ENCODE measurements around the gene TBL1XR1.

Gene TBL1XR1

DNA sequence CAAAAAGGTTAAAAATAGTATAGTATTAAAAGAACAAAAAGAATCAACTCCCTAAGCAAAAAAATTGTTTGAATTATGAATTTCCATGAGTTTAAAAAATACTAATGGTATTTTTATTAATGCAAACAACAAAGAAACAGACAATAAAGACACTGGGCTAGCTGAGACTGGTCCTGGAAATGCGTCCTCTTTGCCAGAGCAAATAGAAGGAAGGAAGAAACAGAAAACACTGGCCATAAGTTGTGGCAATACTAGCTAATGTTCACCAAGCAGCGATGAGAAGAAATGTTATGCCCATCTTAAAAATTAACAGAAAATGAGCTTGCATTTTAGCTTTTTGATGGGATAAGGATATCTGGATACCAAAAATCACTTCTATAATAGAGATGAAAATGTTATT, 88.6 kb downstream of the TBL1XR1 start:
- DNase-seq (ENCODE audit: low read depth): no peak
- in situ Hi-C loops (cut with HindIII; ENCODE audit: low sequenced_read_pairs): no loop called here
- TF ChIP-seq, protein P1, sequence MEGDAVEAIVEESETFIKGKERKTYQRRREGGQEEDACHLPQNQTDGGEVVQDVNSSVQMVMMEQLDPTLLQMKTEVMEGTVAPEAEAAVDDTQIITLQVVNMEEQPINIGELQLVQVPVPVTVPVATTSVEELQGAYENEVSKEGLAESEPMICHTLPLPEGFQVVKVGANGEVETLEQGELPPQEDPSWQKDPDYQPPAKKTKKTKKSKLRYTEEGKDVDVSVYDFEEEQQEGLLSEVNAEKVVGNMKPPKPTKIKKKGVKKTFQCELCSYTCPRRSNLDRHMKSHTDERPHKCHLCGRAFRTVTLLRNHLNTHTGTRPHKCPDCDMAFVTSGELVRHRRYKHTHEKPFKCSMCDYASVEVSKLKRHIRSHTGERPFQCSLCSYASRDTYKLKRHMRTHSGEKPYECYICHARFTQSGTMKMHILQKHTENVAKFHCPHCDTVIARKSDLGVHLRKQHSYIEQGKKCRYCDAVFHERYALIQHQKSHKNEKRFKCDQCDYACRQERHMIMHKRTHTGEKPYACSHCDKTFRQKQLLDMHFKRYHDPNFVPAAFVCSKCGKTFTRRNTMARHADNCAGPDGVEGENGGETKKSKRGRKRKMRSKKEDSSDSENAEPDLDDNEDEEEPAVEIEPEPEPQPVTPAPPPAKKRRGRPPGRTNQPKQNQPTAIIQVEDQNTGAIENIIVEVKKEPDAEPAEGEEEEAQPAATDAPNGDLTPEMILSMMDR (IDR thresholded peaks at IDR 0.05; ENCODE audit: low read depth, low read length, missing control alignments): no peak
- H3K4me3 ChIP-seq (ENCODE audit: low read depth, low read length): no peak overlapping the region

DNA sequence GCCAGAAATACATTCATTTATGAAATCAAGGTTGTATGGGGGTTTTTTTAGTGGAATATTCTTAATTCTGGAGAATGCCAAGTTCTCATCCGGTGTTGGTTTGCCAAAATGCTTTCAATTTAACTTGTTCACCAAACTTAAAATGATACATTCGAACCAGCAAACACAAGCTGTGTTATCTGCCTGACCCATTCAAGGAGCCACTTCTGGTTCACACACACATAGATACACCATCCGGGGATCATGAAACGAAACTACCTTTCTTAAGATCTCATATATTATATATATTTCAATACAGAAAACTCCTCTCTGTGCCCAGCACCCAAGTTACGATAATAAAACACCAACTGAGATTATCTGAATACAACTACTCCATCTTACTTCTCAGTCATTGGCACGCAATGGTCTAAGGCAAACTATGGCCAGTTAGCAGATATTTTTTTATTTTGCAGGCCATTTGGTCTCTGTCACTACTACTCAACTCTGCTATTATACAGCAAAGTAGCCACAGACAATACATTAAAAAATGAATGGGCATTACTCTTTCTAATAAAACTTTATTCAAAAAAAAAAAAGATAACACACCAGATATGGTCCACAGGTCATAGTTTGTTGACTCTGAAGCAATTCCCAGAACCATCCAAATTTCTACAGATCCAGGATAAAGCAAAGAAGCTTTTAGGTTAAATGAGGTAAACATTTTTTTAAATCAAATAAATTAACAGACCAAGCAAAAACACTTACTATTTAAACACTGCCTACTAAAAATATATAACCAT, 89.6 kb downstream of the TBL1XR1 start:
- DNase-seq (ENCODE audit: low read depth): no peak
- H3K4me3 ChIP-seq (ENCODE audit: low read depth, low read length): no peak overlapping the region
- in situ Hi-C loops (cut with HindIII; ENCODE audit: low sequenced_read_pairs): no loop called here
- TF ChIP-seq, protein P1 (IDR thresholded peaks at IDR 0.05; ENCODE audit: low read depth, low read length, missing control alignments): no peak

DNA sequence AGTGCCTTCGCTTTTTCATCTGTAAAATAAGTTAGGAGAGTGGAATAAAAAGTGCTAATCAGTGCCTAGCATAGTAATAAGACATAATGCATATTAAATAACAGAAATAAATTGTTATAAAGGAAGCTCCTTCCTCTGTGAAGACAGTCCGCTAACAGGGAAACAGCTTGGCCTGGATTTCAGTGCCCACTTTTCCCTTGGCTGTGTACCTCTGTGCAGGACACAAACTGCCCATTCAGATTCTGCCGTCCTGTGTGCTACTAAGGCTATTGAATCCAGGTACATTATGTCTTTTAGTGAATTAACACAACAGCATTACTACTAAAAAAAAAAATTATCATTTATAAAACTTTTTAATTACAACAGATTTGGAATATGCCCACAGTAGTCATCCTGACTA, 90.7 kb downstream of the TBL1XR1 start:
- TF ChIP-seq, protein P1 (IDR thresholded peaks at IDR 0.05; ENCODE audit: low read depth, low read length, missing control alignments): no peak
- no peak for DNase-seq (ENCODE audit: low read depth)
- H3K4me3 ChIP-seq (ENCODE audit: low read depth, low read length): no peak overlapping the region
- in situ Hi-C loops (cut with HindIII; ENCODE audit: low sequenced_read_pairs): no loop called here

DNA sequence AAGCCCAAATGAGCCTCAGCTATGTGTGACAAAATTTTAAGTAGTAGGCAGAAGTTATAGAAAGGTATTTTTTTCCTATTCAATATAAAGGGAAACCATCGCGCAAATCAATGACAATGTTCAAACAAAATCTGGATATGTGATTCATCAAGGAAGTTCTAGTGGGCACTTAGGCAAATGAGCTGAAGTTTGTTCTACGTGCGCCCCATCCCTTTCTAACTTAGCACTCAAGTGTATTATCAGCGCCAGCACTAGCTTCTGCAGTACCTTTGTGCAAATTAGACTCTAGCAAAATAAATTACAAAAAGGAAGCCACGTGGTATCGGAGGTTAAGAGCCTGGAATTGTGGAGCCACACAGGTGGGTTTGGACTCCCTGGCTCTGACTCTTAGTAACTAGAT, 91.1 kb downstream of the TBL1XR1 start:
- no peak overlapping the region for H3K4me3 ChIP-seq (ENCODE audit: low read depth, low read length)
- TF ChIP-seq, protein P1 (IDR thresholded peaks at IDR 0.05; ENCODE audit: low read depth, low read length, missing control alignments): no peak
- in situ Hi-C loops (cut with HindIII; ENCODE audit: low sequenced_read_pairs): no loop called here
- no peak for DNase-seq (ENCODE audit: low read depth)

DNA sequence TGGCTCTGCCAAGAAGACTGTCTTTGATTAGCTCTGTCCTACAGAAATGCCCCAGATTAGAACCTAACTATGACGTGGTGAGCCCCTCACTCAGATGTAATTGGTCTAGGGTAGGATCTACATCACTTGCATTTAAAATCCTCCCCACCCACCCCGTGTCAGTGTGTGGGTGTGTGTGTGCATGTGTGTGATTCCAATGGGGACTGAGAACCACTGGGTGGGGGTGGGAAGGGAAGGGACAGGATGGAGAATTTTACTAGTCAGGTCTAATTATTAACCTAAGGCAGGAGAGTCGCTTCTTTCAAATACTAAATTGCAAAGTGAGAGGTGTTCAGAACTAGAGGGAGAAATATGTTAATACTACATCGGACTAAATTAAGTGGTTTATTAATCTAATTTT, 91.7 kb downstream of the TBL1XR1 start:
- no peak overlapping the region for H3K4me3 ChIP-seq (ENCODE audit: low read depth, low read length)
- in situ Hi-C loops (cut with HindIII; ENCODE audit: low sequenced_read_pairs): no loop called here
- TF ChIP-seq, protein P1 (IDR thresholded peaks at IDR 0.05; ENCODE audit: low read depth, low read length, missing control alignments): no peak
- no peak for DNase-seq (ENCODE audit: low read depth)

DNA sequence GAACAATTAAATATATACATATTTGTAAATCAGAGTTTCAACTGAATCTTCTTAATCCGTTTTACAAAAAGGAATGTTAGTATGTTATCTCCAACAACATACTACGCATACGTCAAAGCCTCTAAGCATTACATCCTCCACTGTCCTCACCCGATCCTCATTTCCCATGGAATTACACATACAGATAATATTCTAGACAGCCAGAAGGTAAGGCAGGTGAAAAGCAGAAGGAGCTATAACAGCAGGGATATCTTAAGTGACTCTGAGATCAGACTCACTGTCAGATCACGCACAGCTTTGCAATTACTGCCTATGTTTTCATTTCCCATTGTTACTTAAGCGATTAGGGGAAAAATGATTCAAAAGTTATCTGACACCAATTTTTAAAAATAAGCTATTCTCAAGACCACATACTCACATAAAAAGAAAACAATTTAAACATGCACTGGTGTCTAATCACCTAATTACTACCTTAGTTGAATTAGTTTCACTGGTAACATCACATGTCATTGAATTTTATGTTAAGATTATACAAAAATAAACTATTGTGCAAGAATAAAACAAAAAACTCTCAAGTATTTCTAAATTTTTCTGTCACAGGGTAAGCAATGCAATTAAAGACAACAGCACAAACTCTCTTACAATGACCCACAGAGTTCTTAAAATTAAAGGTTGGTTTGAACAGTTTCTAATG, 92.8 kb downstream of the TBL1XR1 start:
- no peak overlapping the region for H3K4me3 ChIP-seq (ENCODE audit: low read depth, low read length)
- no peak for DNase-seq (ENCODE audit: low read depth)
- in situ Hi-C loops (cut with HindIII; ENCODE audit: low sequenced_read_pairs): no loop called here
- TF ChIP-seq, protein P1 (IDR thresholded peaks at IDR 0.05; ENCODE audit: low read depth, low read length, missing control alignments): no peak
